Caki2 (cell line): ENCODE results near the gene PARD3B. TPM values are rescaled to one million over a fixed set of nuclear protein-coding genes. Genes with fewer than 3 reads are reported as not detected.

Source experiments
- DNase-seq: peaks from one replicate; pipeline ENCODE4 v3.0.0-alpha.2; 2015; ENCODE audit warnings: low read depth
- in situ Hi-C: cut with HindIII; loops from 2 replicates; pipeline ENCODE4 v1.10.0; 2016; ENCODE audit warnings: low sequenced_read_pairs, low pct_unique_long_range_greater_than_20kb, mixed read lengths
- total RNA-seq: library from RNA; depleted of rRNA; stranded (reverse); fragments of >200 nt; shearing (Covaris generic); gene quantifications from 2 replicates; pipeline ENCODE4 v1.2.3, GENCODE V29; 2014; ENCODE audit warnings: low replicate concordance

PARD3B gene
- total RNA-seq, 1 experiment from 2014 or later, result 3.8 TPM

DNA sequence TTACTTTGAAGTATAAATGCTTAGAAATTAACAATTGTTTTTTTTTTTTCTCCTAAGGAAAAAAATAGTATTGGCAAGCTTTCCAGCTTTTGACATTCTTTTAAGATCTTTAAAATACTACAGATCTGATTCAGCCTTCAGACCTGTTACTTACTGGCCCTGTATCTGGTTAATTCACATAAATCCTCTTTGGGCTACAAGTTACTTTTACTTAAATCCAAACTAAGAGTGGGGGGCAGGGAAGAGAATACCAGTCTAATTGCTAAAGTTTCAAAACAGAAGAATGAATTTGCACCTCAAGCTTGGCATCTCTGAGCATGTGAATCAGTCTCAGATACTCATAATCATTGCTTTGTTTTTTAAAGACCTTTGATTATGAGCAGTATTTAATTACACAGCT, 386.3 kb downstream of the PARD3B start:
- in situ Hi-C loops, result no loop called here
- no peak for DNase-seq

DNA sequence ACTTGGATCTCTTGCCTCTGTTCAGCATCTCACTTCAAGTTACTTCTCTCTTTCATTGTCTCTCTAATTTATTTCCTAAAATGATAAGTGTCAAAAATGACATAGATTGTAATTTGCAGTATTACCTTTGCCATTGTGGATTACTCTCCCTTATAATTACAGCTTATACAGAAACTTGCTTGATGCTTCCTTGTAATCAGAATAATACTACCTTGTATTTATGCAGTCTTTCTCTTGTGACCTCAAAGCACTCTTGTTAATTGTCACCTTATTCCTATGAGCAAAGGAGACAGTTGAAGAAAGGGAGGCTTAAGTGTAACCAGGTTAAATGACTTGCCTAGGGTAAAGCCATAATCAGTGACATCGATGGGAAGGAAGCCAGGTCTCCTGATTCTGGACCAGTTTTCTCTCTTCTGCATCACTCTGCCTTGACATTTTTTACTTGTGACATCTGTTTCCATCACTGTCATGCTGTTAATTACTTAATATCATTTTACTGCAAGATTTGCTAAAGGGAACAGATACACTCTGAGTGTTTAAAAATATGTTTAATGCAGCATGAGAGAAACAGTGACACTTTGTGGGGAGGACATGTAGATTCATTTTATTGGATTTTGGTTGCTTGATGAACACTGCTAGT, 388.6 kb downstream of the PARD3B start:
- in situ Hi-C loops, result no loop called here
- DNase-seq, result no peak

DNA sequence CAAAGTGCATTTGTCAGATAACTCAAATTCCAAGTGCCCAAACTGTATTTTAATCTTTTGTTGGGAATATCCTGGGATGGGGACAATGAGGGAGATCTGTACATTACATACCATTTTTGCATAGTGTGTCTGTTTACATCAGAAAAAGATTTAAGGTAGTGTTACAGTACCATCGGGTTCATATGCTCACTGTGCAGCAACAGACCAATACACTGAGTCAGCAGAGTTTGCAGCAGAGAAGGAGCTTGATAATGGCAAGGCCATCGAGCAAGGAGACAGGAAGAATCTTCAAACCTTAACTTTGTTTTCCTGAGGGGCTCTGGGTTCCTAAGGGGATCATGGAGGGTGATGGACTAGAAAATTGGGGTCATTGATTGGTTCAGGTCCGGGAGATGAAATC, 399.7 kb downstream of the PARD3B start:
- in situ Hi-C loops, result no loop called here
- no peak for DNase-seq

DNA sequence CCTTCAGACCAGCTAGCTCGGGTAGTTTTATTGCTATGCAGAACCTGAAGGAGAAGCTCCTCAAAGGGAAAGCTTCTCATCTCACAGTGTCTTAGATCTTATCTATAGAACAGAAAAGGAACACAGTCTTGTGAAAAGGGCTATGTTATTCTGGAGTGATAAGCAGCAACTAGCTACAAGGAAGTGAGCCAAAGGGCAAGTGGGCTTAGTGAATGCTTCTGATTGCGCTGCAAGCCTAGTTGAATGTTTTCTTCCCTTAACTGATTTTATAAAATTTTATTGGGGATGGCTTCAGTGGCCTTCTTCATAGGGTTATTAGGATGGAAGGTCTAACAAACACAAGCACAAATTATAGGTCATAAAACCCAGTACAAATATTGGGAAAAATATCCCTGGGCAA, 400.1 kb downstream of the PARD3B start:
- in situ Hi-C loops, result no loop called here

DNA sequence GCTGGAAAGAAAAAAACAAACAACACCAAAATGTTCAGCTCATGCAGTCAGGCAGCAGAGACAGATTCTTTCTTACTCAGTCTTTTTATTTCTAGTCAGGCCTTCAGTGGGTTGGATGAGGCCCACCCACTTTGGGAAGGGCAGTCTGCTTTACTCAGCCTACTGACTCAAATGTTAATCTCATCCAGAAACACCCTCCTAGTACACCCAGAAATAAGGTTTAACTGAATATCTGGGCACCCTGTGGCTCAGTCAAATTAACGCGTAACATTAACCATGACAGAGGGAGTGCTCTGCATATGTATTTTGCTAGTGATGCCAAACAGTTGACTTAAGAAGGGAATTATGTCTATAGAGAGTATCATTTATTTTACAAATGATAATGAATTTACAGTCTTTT, 401.6 kb downstream of the PARD3B start:
- DNase-seq, result peak; percentile 28
- in situ Hi-C loops, result no loop called here

More for the DNA sequence above, 400.1 kb downstream of the PARD3B start:
- no peak for DNase-seq

DNA sequence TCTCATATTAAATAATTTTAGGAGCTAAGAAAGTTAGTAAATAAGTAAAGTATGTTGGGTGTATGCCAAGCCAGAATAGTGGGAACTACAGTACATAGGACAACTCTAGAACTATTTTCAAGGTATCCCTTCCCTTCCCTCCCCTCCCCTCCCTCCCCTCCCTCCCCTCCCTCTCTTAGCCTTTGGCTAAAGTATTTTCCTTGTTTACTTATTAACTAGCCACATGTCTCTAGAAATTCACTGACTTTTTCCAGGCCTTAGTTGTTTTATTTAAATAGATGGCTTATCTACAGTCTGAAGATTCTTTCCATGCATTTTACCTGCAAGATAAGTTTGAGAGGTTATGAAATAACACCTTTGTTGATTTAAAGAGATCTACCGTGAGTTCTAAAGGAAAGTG, 402.1 kb downstream of the PARD3B start:
- in situ Hi-C loops, result no loop called here
- peak; percentile 51 for DNase-seq

DNA sequence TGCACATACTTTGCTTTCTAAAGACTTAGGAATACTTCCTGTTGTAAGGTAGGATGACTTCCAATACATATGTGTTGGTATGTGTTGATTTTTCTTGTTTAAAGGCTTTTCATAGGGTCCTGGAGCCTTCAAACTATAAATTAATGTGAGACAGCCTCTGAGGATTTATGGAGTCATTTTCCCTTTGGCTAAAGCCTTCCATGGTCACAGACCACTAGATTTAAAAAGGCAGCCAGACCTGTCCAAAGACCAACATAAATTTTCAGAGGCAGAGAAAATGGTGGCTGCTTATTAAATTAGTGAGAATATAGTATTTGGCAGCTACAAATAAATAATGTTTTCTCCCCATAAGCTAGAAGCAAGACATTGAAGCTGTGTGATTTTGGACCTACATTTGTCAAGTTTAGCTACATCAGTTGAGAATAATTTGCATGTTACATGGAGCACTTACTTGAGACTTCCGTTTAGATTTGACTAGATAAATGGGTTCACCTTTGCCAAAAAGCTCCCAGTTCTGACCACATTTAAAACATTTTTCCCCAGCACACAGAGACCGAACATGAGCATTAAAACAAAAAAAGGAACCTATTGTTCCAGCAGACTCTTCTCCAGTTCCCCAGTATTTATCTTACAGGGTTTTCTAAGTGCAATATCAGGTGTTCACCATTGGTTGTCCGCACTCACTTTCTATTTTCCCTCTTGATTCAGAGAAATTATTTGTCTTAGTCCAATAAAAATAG, 402.9 kb downstream of the PARD3B start:
- in situ Hi-C loops, result no loop called here
- DNase-seq, result no peak

DNA sequence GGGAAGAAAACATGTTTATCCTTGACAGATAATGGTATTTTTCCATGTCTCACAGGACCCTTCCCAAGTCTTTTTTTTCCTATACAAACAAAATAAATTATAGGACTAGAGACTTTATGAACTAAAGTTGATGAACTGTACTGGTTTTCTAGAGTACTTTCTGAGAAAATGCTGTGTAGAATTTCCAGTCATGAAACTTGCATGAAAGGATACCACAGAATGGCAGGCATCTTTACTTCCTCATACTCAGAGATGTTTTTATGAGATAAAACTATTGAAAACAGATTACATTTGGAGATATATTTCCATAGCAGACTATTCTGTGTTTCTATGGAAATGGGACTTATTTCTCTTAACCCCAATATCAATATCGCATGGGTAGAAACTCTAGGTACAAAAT, 403.5 kb downstream of the PARD3B start:
- in situ Hi-C loops, result no loop called here
- no peak for DNase-seq

DNA sequence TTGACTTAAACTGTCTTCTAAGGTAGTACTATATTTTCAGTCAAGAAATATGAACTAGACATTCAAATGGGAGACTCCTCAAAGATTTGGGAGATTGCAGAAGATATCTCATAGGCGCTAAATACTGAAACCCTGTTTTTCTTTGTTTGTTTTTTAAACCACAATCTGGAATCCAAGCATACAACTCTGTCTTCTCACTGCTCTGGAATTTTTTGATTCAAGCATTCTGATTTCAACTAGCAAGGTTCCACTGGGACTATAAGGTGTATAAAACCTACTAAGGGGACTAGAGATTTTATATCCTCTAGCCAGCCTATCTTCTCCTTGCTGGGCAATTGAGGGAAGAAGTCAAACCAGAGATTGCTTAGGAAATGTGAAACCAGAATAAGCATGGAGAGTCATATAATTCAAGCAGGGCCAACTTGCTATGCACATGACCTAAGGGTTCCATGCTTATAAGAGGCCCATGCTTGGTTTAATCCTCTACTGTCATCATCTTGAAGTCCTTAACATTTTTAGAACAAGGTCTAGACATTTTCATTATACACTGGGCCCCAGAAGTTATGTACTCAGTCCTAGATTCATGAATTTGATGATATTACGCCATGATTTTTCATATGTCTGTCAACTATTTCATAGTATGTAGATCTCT, 405.5 kb downstream of the PARD3B start:
- in situ Hi-C loops, result no loop called here
- DNase-seq, result peak; percentile 9

DNA sequence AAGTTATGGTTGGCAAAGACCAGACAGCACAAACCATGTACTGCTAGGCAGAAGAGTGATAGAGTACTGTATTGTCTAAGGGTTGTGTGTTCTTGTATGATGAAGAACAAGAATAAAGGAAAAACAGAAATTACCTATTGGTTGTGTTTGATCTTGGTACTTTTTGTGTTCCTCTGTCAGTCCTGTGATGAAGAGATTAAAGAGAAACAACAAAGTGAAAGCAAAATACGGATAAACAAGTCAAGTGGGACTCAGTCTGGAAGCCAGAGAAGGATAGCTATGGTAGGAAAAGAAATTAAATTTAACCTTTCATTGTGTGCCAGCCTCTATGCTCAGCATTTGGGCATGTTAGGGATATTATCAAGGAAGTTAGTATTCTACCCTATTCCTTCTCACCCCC, 413.1 kb downstream of the PARD3B start:
- no peak for DNase-seq

DNA sequence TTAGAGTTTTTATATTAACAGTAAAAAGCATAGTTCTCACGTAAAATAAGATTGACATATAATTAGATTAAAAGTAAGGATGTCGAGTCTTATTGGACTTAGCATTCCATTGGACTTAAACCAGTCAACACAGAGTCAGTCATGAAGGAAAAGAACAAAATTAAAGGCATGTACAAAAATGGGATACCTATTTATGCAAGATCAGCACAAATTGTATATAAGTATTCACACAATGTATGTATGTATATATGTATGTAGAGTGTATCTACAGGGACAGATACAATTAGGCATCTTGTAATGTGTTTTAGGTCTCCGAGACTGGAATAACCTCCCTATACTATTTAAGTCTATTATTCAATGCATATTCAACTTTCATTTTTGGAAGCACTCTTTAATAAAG, 419.1 kb downstream of the PARD3B start:
- DNase-seq, result no peak
- in situ Hi-C loops, result no loop called here

More for the DNA sequence above, 413.1 kb downstream of the PARD3B start:
- in situ Hi-C loops, result no loop called here

DNA sequence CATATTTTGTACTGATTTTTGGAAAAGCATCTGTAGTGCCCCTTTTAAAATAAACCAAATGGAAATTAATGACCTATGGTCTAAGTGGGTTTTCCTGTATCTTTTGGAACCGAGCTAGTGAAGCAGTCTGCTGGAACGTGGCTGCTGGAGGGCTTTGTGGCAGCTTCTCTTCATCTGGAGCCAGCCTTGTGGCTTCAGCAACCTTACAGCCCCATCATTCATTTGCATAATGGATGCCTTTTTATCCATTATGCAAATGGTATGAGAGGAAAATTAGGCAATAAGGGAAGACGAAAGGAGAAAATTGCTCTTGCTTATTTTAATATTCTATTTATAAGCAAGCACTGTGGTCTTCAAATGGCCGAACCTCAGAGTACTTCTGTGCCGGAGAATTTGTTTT, 421.0 kb downstream of the PARD3B start:
- in situ Hi-C loops, result no loop called here
- no peak for DNase-seq

DNA sequence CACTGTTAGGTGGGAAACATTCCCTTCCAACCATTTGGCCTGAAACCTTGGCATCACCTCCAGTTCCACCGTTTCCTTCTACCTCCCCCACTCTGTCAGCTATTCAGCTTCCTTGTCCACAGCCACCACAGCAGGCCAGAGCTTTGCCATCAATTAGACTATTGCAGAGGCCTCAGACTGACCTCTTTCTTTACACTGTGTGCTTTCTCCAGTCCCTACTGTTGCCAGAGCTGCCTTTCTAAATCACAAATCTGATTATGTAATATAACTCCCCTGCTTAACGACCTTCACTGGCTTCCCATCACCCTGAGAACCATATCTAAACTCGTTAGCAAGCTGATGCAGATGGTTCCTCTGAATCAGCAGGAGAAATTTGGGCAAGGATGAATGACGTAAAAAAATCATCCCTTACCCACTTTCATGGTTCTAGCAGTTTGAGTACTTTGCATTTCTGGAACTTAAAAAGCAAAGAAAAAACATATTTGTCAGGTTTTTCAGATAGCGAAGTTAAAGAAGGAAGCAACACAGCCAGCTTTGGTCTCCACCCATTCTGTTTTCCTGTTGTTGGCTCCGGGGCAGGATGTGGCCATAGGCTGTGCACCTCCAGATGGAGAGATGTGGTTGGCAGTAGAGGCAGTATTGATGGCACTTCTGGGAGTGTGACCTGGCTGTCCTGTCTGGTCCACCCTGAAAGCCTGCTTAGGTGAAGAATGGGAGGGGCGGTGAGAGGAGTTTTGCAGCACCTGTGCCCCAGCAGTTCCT, 422.1 kb downstream of the PARD3B start:
- no peak for DNase-seq
- in situ Hi-C loops, result no loop called here

DNA sequence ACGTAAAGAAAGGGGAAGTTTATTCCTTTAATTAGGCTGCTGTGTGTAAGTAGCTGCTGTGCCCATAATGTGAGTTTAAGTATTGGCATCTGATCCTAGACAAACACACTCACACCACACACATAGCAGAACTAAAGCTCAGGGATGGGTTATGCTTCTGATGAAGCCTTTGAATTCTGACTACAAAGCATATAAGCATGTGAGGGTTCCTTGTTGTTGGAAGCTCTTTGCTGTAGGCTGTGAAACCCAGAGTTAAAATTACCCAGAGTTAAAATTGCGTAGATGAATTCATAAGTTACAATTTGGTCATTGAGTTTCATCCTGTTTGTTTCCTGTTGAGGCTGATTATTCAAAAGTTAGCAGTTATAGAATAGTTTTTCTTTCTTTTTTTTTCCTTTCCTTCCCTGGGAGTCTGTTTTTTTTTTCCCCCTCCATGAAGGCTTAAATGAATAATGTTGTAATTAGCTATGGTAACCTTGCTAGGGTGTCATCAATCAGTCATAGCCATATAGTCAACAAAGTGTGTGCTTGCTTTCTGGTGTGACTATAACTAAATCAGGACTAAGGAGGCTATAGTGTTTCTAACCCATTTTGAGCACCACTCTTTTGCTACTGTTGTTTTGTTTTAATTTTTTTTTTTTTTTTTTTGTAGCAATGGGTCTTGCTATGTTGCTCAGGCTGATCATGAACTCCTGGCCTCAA, 426.1 kb downstream of the PARD3B start:
- peak; percentile 13 for DNase-seq
- in situ Hi-C loops, result no loop called here

DNA sequence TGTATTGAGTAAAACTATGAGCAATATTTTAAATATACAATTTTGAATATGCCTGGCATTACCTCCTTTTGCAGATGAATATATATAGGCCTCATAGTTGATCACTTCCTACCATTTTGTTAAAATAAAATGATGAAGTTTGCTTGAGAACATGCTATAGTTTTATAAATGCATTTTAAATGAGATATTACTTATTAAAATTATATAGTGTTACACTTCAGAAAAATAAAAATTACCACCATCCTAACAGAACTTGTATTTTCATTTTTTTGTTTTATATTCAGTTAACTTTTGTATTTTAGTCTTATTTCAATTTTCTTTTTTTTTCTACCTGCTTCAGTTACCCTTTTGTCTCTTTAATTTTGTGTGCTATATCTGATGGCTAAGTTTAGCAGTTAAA, 426.9 kb downstream of the PARD3B start:
- in situ Hi-C loops, result no loop called here
- DNase-seq, result no peak

DNA sequence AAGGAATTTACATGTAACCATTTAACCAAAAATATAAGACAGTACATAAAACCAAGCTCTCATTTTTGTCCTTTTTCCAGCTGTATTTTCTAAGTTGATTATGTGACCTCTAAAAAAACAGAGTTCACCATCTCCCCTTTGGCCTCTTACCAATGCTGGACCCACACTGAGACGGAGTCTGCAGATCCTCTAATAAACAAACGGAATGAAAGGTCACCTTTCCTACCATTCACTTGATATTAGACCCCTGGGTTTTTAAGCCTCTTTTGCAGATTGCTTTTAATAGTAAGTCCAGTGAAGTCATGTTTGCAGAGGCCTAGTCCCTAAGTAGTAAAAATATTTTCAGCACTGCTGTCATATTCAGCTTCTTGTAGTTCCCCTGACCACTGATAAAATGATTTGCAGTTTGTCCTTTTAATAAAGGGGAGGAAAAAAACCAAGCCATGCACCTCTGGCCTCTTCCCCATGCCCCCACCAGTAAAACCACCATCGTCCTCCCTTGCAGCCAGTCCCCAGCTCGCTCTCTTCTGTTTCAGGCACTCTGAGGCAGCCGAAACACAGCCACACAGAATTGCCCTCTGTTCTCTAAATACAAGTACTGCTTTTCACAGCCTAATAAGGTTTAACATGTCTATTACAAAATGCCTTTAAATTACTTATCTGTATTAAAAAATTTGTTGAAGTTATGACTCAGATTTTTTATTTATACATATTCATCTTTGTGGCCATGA, 427.5 kb downstream of the PARD3B start:
- in situ Hi-C loops, result no loop called here

DNA sequence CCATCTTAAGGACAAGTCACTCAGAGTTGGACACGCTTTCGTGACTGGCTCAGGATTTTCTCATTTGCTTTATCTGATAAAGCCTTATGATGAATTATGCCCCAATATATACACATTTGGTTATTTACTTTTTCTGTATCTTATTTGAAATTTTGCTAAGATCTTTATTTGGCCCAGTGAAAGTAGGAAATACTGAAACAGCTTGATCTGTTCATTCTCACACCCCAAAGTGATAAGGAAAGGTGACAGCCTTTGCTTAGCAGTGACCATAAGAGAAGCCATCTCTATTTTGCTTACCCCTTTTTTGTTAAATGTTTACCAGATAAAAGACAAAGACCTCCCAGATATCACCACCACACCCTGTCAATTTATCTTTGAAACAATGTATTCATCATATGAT, 428.3 kb downstream of the PARD3B start:
- in situ Hi-C loops, result no loop called here
- DNase-seq, result peak; percentile 65

More for the DNA sequence above, 427.5 kb downstream of the PARD3B start:
- peak; percentile 8 for DNase-seq

DNA sequence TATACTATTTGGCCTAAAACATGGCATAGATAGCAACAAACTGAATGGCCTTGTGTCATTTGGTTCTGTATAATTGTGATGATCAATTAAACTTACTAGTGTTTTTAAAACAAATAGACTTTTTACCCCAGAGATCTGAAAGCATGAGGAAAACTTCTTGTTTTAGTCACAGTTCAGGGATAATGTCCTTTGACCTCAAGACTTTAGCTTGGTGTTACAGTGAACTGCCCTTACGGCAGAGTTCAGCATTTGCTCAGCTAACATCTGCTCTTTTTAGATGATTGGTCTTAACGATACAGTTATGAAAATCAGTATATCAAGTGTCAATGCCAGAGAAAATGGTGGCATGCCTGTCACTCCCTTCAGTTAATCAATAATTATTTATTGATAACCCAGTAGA, 429.2 kb downstream of the PARD3B start:
- no peak for DNase-seq

More for the DNA sequence above, 429.2 kb downstream of the PARD3B start:
- in situ Hi-C loops, result no loop called here
